T-helper 1 cell treated with Interleukin-12 subunit alpha and Interleukin-12 subunit beta and Interleukin-4 antibody, amounts not matched to agents 30 μg/mL and 1 μg/mL, for 36 hours (primary cell): ENCODE data around the gene CLTB.
A peak's percentile ranks its signal among the peaks of the same experiment; 100 is the strongest.

Experiments used
- H3K27ac Mint-ChIP-seq: one replicate; pipeline ENCODE4 v1.8.0; 2021; ENCODE audit warnings: mild to moderate bottlenecking, mixed read lengths
- H3K27me3 Mint-ChIP-seq: one replicate; pipeline ENCODE4 v1.8.0; 2021; ENCODE audit warnings: low read depth, mixed read lengths
- H3K36me3 Mint-ChIP-seq: one replicate; pipeline ENCODE4 v1.8.0; 2021; ENCODE audit warnings: low read depth, mixed read lengths
- H3K4me1 Mint-ChIP-seq: one replicate; pipeline ENCODE4 v1.8.0; 2021; ENCODE audit warnings: low read depth, mixed read lengths
- H3K4me3 Mint-ChIP-seq: one replicate; pipeline ENCODE4 v1.8.0; 2021; ENCODE audit warnings: mild to moderate bottlenecking, moderate library complexity, mixed read lengths
- H3K9me3 Mint-ChIP-seq: one replicate; pipeline ENCODE4 v1.8.0; 2021; ENCODE audit warnings: mixed read lengths

CLTB gene

GRCh38 chr5:176440927-176441706, 24.8 kb upstream of the CLTB start:
- Mint-ChIP-seq H3K4me1 (peaks cover 15% of the 10 kb centered on the region), H3K36me3 (no peaks in the 10 kb centered on the region), H3K9me3 (no peaks in the 10 kb centered on the region), H3K27ac (no peak overlapping the region), H3K4me3 (no peak overlapping the region), H3K27me3 (peaks cover 14% of the 10 kb centered on the region)

GRCh38 chr5:176438959-176439757, 22.8 kb upstream of the CLTB start:
- no peak overlapping the region for H3K4me3 Mint-ChIP-seq
- H3K27ac Mint-ChIP-seq = no peak overlapping the region
- H3K9me3 Mint-ChIP-seq = no peaks in the 10 kb centered on the region
- H3K36me3 Mint-ChIP-seq = no peaks in the 10 kb centered on the region
- H3K4me1 Mint-ChIP-seq = peaks cover 13% of the 10 kb centered on the region
- peaks cover 14% of the 10 kb centered on the region for H3K27me3 Mint-ChIP-seq

- Mint-ChIP-seq H3K4me1 (peaks cover 10% of the 10 kb centered on the region), H3K4me3 (peak overlapping the region; percentile 60), H3K36me3 (no peaks in the 10 kb centered on the region), H3K27ac (peak overlapping the region; percentile 13), H3K27me3 (peaks cover 6% of the 10 kb centered on the region), H3K9me3 (no peaks in the 10 kb centered on the region)
These were observed 20.3 kb upstream of the CLTB start for GRCh38 chr5:176436656-176437055.

- H3K4me1 Mint-ChIP-seq = peaks cover 10% of the 10 kb centered on the region
- H3K36me3 Mint-ChIP-seq = no peaks in the 10 kb centered on the region
- H3K9me3 Mint-ChIP-seq = no peaks in the 10 kb centered on the region
- no peaks in the 10 kb centered on the region for H3K27me3 Mint-ChIP-seq
- no peak overlapping the region for H3K4me3 Mint-ChIP-seq
- H3K27ac Mint-ChIP-seq = no peak overlapping the region
These were observed 16.4 kb upstream of the CLTB start for GRCh38 chr5:176432707-176433106.

- no peaks in the 10 kb centered on the region for H3K4me1 Mint-ChIP-seq
- H3K27me3 Mint-ChIP-seq = peaks cover 4% of the 10 kb centered on the region
- H3K36me3 Mint-ChIP-seq = no peaks in the 10 kb centered on the region
- H3K27ac Mint-ChIP-seq = no peak overlapping the region
- H3K4me3 Mint-ChIP-seq = no peak overlapping the region
- peaks cover 6% of the 10 kb centered on the region for H3K9me3 Mint-ChIP-seq
These were observed 13.6 kb upstream of the CLTB start for GRCh38 chr5:176429972-176430371.

- Mint-ChIP-seq H3K4me3 (no peak overlapping the region), H3K27ac (no peak overlapping the region), H3K4me1 (no peaks in the 10 kb centered on the region)
These were observed 11.6 kb upstream of the CLTB start for GRCh38 chr5:176427971-176428370.

GRCh38 chr5:176426876-176427275, 10.5 kb upstream of the CLTB start:
- Mint-ChIP-seq H3K27me3 (peaks cover 13% of the 10 kb centered on the region), H3K9me3 (peaks cover 6% of the 10 kb centered on the region), H3K4me3 (no peak overlapping the region), H3K4me1 (no peaks in the 10 kb centered on the region), H3K27ac (no peak overlapping the region), H3K36me3 (no peaks in the 10 kb centered on the region)

More at GRCh38 chr5:176427971-176428370, 11.6 kb upstream of the CLTB start:
- Mint-ChIP-seq H3K27me3 (peaks cover 4% of the 10 kb centered on the region), H3K36me3 (no peaks in the 10 kb centered on the region), H3K9me3 (peaks cover 6% of the 10 kb centered on the region)

- H3K27ac Mint-ChIP-seq = no peak overlapping the region
- peaks cover 6% of the 10 kb centered on the region for H3K9me3 Mint-ChIP-seq
- H3K36me3 Mint-ChIP-seq = no peaks in the 10 kb centered on the region
- no peak overlapping the region for H3K4me3 Mint-ChIP-seq
- no peaks in the 10 kb centered on the region for H3K4me1 Mint-ChIP-seq
- H3K27me3 Mint-ChIP-seq = peaks cover 24% of the 10 kb centered on the region
These were observed 9.5 kb upstream of the CLTB start for GRCh38 chr5:176425791-176426190.

GRCh38 chr5:176425138-176425537, 8.8 kb upstream of the CLTB start:
- Mint-ChIP-seq H3K27ac (no peak overlapping the region), H3K36me3 (no peaks in the 10 kb centered on the region), H3K9me3 (peaks cover 10% of the 10 kb centered on the region), H3K27me3 (peaks cover 30% of the 10 kb centered on the region), H3K4me3 (no peak overlapping the region), H3K4me1 (no peaks in the 10 kb centered on the region)

GRCh38 chr5:176424181-176424580, 7.8 kb upstream of the CLTB start:
- H3K4me1 Mint-ChIP-seq = no peaks in the 10 kb centered on the region
- peaks cover 35% of the 10 kb centered on the region for H3K27me3 Mint-ChIP-seq
- H3K36me3 Mint-ChIP-seq = no peaks in the 10 kb centered on the region

GRCh38 chr5:176420972-176421544, 4.7 kb upstream of the CLTB start:
- Mint-ChIP-seq H3K4me1 (peaks cover 7% of the 10 kb centered on the region), H3K27ac (no peak overlapping the region), H3K36me3 (no peaks in the 10 kb centered on the region)

More at GRCh38 chr5:176424181-176424580, 7.8 kb upstream of the CLTB start:
- H3K9me3 Mint-ChIP-seq = peaks cover 10% of the 10 kb centered on the region
- H3K4me3 Mint-ChIP-seq = no peak overlapping the region
- H3K27ac Mint-ChIP-seq = no peak overlapping the region

GRCh38 chr5:176420086-176420485, 3.7 kb upstream of the CLTB start:
- no peak overlapping the region for H3K4me3 Mint-ChIP-seq
- H3K27ac Mint-ChIP-seq = no peak overlapping the region
- no peaks in the 10 kb centered on the region for H3K36me3 Mint-ChIP-seq

More at GRCh38 chr5:176420972-176421544, 4.7 kb upstream of the CLTB start:
- H3K27me3 Mint-ChIP-seq = peaks cover 38% of the 10 kb centered on the region
- no peak overlapping the region for H3K4me3 Mint-ChIP-seq
- peaks cover 10% of the 10 kb centered on the region for H3K9me3 Mint-ChIP-seq

GRCh38 chr5:176418251-176418650, 1.9 kb upstream of the CLTB start:
- no peak overlapping the region for H3K27ac Mint-ChIP-seq
- peaks cover 4% of the 10 kb centered on the region for H3K9me3 Mint-ChIP-seq
- peaks cover 34% of the 10 kb centered on the region for H3K27me3 Mint-ChIP-seq
- peaks cover 25% of the 10 kb centered on the region for H3K4me1 Mint-ChIP-seq
- H3K4me3 Mint-ChIP-seq = no peak overlapping the region
- H3K36me3 Mint-ChIP-seq = no peaks in the 10 kb centered on the region

More at GRCh38 chr5:176420086-176420485, 3.7 kb upstream of the CLTB start:
- Mint-ChIP-seq H3K27me3 (peaks cover 34% of the 10 kb centered on the region), H3K4me1 (peaks cover 11% of the 10 kb centered on the region), H3K9me3 (peaks cover 4% of the 10 kb centered on the region)

GRCh38 chr5:176416965-176417364, 626 bp upstream of the CLTB start:
- peaks cover 25% of the 10 kb centered on the region for H3K27me3 Mint-ChIP-seq
- H3K27ac Mint-ChIP-seq = peak overlapping the region; percentile 15
- H3K36me3 Mint-ChIP-seq = peaks cover 2% of the 10 kb centered on the region
- peaks cover 29% of the 10 kb centered on the region for H3K4me1 Mint-ChIP-seq
- H3K4me3 Mint-ChIP-seq = peak overlapping the region; percentile 60
- H3K9me3 Mint-ChIP-seq = peaks cover 4% of the 10 kb centered on the region
